CD4-positive, alpha-beta T cell (primary cell): ENCODE data around the gene SLC43A1. TPM values are rescaled to one million over a fixed set of nuclear protein-coding genes. Genes with fewer than 3 reads are reported as not detected.

ENCODE experiments used
- ATAC-seq: fragments of 200-7000 bp; cut with Tn5 transposase; one replicate; pipeline ENCODE4 v1.10.0; 2022; ENCODE audit warnings: mild to moderate bottlenecking; ENCODE audit not compliant: poor library complexity
- CTCF ChIA-PET: fragments of 350-600 bp; sonication (Branson Sonifier 250); formaldehyde crosslinking; loops from one replicate; lab custom pipeline; 2021; ENCODE audit warnings: antibody characterized with exemption, inconsistent platforms; lab: Charles Lee
- POLR2A ChIA-PET: fragments of 350-600 bp; sonication (Branson Sonifier 250); formaldehyde crosslinking; loops from one replicate; lab custom pipeline; 2021; ENCODE audit warnings: antibody characterized with exemption, inconsistent platforms; lab: Charles Lee
- DNase-seq, 14 experiments: peaks; one replicate each; pipeline ENCODE4 v3.0.0-alpha.2; 2013 to 2020; ENCODE audit warnings: mixed read lengths in 2 of 14
- H3K27ac ChIP-seq, 2 donors: one replicate each; pipeline versions ENCODE4 v1.5.1 to v1.7.0; 2013; ENCODE audit warnings: low read length in 2 of 2, low read depth in 1 of 2, mild to moderate bottlenecking in 1 of 2
- H3K27me3 ChIP-seq, 2 experiments: 1 replicate in 1 of 2; 2 replicates in 1 of 2; pipeline versions ENCODE4 v1.6.1 to v1.7.0; 2013; ENCODE audit warnings: low read length in 2 of 2, control low read depth in 1 of 2, mild to moderate bottlenecking in 1 of 2, moderate library complexity in 1 of 2; ENCODE audit not compliant: insufficient read depth in 2 of 2, control insufficient read depth in 1 of 2
- H3K36me3 ChIP-seq: one replicate; pipeline ENCODE4 v1.6.1; 2013; ENCODE audit warnings: low read length, control low read depth; ENCODE audit not compliant: insufficient read depth
- H3K4me1 ChIP-seq: one replicate; pipeline ENCODE4 v1.6.1; 2013; ENCODE audit warnings: low read length, control low read depth; ENCODE audit not compliant: insufficient read depth
- H3K4me3 ChIP-seq: one replicate; pipeline ENCODE4 v1.5.1; 2013; ENCODE audit warnings: mild to moderate bottlenecking, low read length, moderate library complexity
- H3K9me3 ChIP-seq, 2 experiments: 1 replicate in 1 of 2; 2 replicates in 1 of 2; pipeline versions ENCODE4 v1.6.1 to v1.7.0; 2013; ENCODE audit warnings: low read length in 2 of 2, mild to moderate bottlenecking in 2 of 2, control low read depth in 1 of 2, moderate library complexity in 1 of 2; ENCODE audit not compliant: control insufficient read depth in 1 of 2, insufficient read depth in 1 of 2
- H3K27ac Mint-ChIP-seq: one replicate; pipeline ENCODE4 v1.8.0; 2020; ENCODE audit warnings: mixed read lengths
- H3K27me3 Mint-ChIP-seq: one replicate; pipeline ENCODE4 v1.8.0; 2021; ENCODE audit warnings: mixed read lengths
- H3K36me3 Mint-ChIP-seq: one replicate; pipeline ENCODE4 v1.8.0; 2021; ENCODE audit warnings: low read depth, mixed read lengths
- H3K4me1 Mint-ChIP-seq: one replicate; pipeline ENCODE4 v1.8.0; 2021; ENCODE audit warnings: low read depth, mixed read lengths
- H3K4me3 Mint-ChIP-seq: one replicate; pipeline ENCODE4 v1.8.0; 2020; ENCODE audit warnings: mild to moderate bottlenecking, mixed read lengths
- H3K9me3 Mint-ChIP-seq: one replicate; pipeline ENCODE4 v1.8.0; 2020; ENCODE audit warnings: mixed read lengths
- CTCF ChIP-seq: fragments of 200-600 bp; IDR thresholded peaks from one replicate; pipeline ENCODE4 v1.8.0; 2022; ENCODE audit warnings: antibody characterized with exemption, mild to moderate bottlenecking
- intact Hi-C, 2 experiments: fragments of 100-400 bp; cut with DNase I in 1 of 2; cut with micrococcal nuclease in 1 of 2; formaldehyde crosslinking; loops; one replicate each; pipeline versions ENCODE4 v1.15.1 to v1.9.0; 2023 to 2025; cut with DNase I, micrococcal nuclease
- total RNA-seq, 174 experiments: library from RNA in 2 of 174; stranded (reverse) in 2 of 174; gene quantifications; one replicate each; pipeline ENCODE4 v1.2.3 and lab custom pipeline; 2021 to 2026

Gene SLC43A1
- total RNA-seq, 2 experiments from 2014 or later, result 3.1 to 4.2 TPM

DNA sequence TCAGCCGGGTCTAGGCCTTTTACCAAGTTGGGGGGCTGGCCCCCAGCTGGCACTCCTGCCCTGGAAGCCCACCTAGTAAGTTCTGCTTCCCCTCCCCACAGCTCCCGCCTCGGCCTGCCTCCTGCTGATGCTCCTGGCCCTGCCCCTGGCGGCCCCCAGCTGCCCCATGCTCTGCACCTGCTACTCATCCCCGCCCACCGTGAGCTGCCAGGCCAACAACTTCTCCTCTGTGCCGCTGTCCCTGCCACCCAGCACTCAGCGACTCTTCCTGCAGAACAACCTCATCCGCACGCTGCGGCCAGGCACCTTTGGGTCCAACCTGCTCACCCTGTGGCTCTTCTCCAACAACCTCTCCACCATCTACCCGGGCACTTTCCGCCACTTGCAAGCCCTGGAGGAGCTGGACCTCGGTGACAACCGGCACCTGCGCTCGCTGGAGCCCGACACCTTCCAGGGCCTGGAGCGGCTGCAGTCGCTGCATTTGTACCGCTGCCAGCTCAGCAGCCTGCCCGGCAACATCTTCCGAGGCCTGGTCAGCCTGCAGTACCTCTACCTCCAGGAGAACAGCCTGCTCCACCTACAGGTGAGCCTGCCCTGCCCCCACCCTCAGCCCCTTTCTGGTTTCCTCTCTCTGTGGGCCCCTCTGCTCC is 47.9 kb downstream of the SLC43A1 start:
- H3K36me3 ChIP-seq, result no peaks in the 10 kb centered on the region
- Mint-ChIP-seq H3K27ac (no peak overlapping the region), H3K9me3 (no peaks in the 10 kb centered on the region), H3K36me3 (no peaks in the 10 kb centered on the region), H3K27me3 (peaks cover 12% of the 10 kb centered on the region), H3K4me1 (peaks cover 3% of the 10 kb centered on the region), H3K4me3 (no peak overlapping the region)
- no peaks in the 10 kb centered on the region for H3K27me3 ChIP-seq
- ChIA-PET CTCF (no interaction called here), POLR2A (no interaction called here)
- no peak overlapping the region for H3K4me3 ChIP-seq
- no peaks in the 10 kb centered on the region for H3K4me1 ChIP-seq
- no peak for DNase-seq
- TF ChIP-seq CTCF, result no peak
- no peak overlapping the region for H3K27ac ChIP-seq
- intact Hi-C loops, result no loop called here
- H3K9me3 ChIP-seq, result no peaks in the 10 kb centered on the region
- no peak for ATAC-seq

GRCh38 chr11:57466680-57467079 is 48.8 kb downstream of the SLC43A1 start:
- Mint-ChIP-seq H3K4me1 (peaks cover 6% of the 10 kb centered on the region), H3K27ac (no peak overlapping the region), H3K36me3 (no peaks in the 10 kb centered on the region), H3K4me3 (no peak overlapping the region), H3K27me3 (peaks cover 19% of the 10 kb centered on the region), H3K9me3 (no peaks in the 10 kb centered on the region)
- intact Hi-C loops, result no loop called here
- Histone ChIP-seq H3K27ac (no peak overlapping the region), H3K9me3 (no peaks in the 10 kb centered on the region), H3K36me3 (no peaks in the 10 kb centered on the region), H3K27me3 (peaks cover 0 to 2% of the 10 kb centered on the region in 2 experiments), H3K4me3 (no peak overlapping the region), H3K4me1 (no peaks in the 10 kb centered on the region)
- TF ChIP-seq CTCF, result no peak
- DNase-seq (no peak), ATAC-seq (no peak)
- ChIA-PET POLR2A (no interaction called here), CTCF (no interaction called here)

DNA sequence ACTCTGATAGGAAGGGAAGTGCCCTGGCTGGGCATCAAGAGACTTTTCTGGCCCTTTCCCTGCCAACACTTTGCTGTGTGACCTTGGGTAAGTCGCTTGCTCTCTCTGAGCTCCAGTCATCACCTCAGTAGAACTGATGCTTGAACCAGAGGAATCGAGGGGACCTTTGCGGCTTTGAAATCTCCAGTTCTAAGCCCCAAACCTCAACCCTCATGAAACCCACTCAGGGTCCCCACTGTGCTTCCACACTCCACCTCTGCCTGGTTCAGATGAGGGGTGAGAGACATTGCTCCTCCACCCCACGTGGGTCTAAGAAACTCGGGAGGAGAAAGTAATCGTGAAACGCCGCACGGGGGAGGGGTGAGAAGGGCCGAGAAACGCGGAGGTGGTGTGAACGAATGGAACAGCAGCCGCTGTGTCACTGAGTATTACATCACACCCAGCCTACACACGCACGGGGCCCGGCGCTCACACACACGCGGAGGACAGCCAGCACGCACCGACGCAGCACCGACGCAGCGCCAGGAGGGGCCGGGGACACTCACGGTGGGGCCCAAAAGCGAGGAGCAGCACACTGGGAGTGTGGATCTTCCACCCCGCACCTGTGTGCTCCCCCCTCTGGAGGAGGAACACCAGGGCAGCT is 50.8 kb downstream of the SLC43A1 start:
- no peak overlapping the region for H3K4me3 Mint-ChIP-seq
- TF ChIP-seq CTCF, result no peak
- H3K36me3 Mint-ChIP-seq, result no peaks in the 10 kb centered on the region
- DNase-seq (no peak), ATAC-seq (no peak)
- Histone ChIP-seq H3K27me3 (peaks cover 9 to 11% of the 10 kb centered on the region in 2 experiments), H3K36me3 (no peaks in the 10 kb centered on the region), H3K4me3 (no peak overlapping the region), H3K27ac (no peak overlapping the region), H3K4me1 (peaks cover 14% of the 10 kb centered on the region), H3K9me3 (no peaks in the 10 kb centered on the region)
- intact Hi-C loops, result no loop called here
- peaks cover 30% of the 10 kb centered on the region for H3K27me3 Mint-ChIP-seq
- H3K27ac Mint-ChIP-seq, result no peak overlapping the region
- no peaks in the 10 kb centered on the region for H3K9me3 Mint-ChIP-seq
- ChIA-PET POLR2A (no interaction called here), CTCF (no interaction called here)
- peaks cover 13% of the 10 kb centered on the region for H3K4me1 Mint-ChIP-seq
